ENCODE data around the gene BCAN.

The BCAN gene

DNA sequence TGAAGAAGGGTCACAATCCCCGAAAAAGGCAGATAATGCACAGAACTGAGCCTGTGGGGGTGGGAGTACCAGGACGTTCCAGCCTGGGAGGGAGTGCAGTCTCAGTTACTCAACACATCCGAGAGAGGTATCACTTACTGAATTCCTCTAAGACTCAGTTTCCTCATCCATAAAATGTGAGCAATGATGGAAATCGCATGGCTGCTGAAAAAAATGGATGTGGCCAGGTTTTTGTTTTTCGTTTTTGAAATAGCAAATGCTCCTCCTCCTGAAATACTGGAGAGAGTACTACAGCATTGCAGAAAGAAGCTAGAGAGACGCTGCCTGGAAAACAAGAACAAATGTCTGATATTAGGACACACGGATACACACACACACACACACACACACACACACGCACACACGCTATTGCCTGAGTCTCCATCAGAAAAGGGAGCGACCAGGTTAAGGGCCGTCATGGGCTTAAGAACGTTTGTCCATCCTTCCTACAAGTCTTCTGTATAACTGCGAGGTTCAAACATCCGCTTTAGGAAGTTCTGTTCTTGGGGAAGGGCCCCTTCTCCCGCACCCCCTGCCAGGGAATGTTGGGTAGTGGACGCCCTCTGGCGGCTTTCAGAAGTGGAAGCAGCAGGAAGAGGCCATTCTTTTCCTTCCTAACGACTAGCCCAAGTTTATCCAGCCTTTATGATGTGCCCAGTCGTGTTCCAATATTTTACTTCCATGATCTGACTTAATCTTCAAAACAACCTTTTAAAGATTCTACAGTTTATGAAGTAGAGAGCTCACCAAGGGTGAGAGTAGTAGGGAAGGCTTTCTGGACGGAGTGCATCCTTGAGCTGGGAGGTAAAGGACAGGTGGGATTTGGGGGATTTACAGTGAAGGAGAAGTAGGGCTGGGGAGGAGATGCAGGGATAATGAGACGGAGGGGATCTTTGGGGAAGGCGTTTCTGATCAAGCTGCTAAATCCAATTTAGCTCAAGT, 36.0 kb downstream of the BCAN start:
- DNase-seq (ENCODE audit: low read depth, low spot score) = peak; percentile 58

DNA sequence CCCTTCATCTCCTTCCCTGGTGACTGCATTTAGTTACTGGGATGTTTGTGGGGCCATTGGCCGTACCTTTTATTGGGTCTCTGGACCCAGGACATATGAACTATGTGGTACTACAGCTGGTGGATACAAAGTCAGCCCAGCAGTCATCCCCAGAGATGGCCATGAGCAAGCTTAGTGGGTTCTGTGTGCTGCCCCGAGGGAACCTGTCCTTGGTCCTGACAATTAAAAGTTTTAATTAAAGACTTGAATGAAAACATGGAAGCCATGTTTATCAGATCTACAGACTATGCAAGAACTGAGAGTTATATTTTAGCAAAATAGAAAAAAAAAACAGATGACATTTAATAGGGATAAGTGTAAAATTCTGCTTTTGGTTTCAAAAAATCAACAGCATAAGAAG, 38.1 kb downstream of the BCAN start:
- DNase-seq (ENCODE audit: low read depth, low spot score) = no peak

DNA sequence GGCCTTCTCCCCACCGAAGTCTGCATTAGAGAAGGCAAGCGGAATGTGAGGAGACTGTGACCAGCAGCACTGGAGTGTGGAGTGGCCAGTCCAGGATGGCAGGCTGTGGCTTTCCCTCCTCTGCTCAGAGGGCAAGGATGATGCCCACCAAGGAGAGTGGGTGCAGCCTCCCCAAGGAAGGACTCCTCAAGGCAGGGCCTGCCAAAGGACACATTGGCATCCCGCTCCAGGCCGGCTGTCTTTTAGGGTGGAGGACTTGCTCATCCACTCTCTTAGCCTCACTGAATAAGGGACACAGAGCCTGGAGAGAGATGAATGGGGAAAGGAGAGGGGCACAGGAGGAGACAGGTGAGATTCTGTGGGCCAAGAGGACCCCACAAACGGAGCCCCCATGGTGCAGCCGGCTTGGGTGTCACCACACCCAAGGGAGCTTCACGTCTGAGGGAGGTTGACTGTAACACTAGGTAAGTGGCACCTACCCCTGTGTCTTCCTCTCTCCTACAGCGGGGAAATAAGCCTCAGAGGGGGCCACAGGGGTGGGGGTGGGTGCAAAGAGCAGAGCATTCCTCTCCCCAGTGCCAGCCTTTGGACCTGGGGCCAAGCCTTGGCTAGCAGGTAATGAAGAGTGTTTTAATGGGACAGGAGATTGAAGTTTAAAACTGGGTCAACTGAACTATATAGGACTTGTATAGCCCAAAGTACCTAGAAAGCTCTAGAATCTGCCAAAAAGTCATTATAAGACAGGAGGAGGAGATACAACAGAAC, 39.5 kb downstream of the BCAN start:
- no peak for DNase-seq (ENCODE audit: low read depth, low spot score)

DNA sequence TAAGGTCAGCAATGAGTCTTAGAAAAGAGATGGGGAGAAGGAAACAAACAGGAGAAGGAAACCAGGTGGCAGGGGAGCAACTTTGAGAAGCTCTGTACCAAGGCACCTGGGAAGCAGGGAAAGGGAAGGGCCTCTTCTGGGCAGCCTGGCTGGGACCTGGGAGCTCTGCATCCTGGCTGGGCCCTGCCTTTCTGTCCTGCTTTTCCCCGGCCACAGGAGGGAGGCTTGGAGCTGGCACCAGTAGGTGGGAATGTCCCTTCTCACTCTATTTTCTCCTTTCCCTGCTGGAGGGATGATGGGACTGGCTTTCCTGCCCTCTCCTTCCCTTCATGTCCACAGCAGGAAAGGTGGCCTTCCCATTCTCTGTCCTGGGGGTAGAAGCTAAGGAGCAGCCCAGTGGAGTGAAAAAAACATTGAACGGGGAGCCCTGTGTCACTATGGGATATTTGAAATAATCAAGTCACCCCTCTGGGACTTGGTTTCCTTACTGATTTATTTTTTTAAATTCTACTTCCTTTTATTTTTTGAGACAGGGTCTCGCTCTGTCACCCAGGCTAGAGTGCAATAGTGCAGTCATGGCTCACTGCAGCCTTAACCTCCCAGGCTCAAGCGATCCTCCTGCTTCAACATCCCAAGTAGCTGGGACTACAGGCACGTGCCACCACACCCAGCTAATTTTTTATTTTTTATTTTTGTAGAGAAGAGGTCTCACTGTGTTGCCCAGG, 40.4 kb downstream of the BCAN start:
- no peak for DNase-seq (ENCODE audit: low read depth, low spot score)

DNA sequence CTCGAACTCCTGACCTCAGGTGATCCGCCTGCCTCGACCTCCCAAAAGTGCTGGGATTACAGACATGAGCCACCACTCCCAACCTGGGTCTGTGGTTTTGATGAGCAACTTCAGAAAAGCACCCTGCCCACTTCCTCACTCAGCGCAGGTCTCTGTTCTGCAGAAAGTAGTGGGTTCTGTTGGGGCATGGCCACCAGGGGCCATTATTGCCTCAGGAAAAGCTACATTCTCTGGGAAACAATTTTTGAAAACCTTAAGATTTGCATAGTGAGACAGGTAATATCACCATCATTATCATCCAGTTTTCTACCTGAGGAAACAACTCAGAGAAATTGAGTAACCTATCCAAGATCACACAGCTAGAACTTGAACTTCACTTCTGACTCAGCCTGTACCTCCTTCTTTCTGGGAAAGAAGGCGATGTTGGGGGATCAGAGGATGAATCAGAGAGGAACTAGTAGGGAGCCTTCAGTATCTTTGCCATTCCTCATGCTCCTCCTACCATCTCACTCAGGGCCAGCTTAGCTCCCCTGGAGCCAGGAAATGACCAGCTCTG, 42.4 kb downstream of the BCAN start:
- DNase-seq (ENCODE audit: low read depth, low spot score) = no peak

DNA sequence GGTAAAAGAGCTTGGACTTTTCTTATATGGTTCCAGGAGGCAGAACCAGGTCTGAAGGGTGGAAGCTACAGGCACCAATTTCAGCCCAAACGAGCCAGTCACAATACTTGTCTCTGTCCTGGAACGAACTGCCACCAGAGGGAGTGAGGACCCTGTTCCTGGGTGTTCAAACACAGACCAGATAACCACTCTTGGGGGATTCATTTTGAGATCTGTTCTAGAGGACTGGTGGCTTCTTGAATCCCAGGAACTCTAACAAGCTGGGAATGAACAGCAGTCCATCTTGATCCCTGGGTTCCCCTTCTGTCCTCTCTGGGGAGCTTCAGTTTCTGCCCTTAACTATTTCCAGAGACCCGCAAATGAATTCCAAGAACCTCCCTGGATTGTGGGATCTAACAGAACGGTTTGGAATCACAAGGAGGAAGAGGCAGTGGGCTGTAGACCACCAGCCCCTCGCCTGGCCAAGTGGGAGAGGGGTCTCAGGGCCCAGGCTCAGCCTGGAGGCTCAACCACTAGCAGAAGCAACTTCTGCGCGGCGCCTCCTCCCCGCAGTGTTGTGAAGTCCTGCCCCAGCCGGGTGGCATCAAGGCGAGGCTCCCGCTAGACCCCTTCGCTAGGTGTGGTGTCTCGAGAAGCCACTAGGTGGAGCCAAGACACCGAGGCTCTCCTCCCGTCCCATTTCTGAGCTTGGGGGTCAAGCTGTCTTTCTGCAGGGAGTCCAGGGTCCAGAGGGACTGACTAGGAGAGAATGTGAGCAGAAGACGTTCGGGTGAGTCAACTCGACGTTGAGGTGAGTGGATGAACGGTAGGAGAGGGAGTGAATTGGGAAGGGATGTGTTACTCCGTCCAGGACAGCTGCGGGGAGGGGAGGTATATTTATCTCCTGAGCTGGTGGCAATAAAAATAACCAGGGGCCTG, 47.4 kb downstream of the BCAN start:
- DNase-seq (ENCODE audit: low read depth, low spot score) = peak; percentile 76

DNA sequence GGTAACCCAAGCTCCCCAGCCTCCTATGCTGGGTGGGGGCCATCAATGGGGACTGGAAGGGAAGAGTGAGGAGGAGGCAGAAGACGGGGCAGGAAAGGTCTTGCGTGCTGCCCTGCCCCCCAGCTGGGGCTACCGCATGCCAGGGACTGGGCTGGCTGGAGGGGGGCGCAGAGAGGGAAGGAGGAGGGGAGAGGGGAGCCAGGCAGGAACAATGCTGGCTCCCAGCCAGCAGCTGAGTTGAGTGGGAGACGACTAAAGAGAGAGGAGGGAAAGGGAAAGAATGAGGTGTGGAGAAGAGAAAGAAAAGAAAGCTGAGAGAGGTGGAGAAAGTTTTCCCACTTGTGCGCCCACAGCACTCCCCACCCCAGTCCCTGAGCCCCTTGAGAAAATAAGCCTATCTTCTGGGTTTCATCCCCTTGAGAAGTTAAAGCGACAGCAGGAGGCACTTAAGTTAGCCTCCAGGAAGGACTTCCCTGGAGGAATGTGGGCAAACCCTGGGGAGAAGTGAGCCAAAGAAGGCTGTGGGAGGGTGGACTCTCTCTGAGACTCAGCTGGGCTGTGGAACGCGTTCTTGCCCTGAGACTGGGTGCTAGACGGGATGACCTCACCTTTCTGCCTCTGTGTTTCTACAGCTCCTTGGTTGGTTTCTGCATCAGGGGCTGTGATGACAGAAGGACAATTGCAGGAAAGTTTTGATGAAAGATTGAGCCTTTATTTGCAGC, 48.2 kb downstream of the BCAN start:
- DNase-seq (ENCODE audit: low read depth, low spot score) = no peak

DNA sequence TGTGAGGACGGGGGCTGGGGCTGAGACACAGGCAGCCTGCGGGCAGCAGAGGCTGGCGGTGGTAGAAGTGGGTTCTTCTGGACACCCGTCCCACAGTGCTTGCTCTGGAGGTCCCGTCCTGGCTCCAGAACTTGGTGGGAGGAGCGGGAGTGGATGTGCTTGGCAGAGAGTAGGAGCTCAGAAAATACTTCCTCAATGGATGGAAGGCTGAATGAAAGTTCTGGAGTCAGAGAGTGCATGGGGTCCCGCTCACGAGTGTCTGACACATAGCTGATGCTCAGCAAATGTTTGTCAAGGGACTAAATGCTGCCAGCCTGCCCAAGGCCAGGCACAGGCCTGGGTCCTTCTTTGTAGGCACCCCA, 48.7 kb downstream of the BCAN start:
- no peak for DNase-seq (ENCODE audit: low read depth, low spot score)

DNA sequence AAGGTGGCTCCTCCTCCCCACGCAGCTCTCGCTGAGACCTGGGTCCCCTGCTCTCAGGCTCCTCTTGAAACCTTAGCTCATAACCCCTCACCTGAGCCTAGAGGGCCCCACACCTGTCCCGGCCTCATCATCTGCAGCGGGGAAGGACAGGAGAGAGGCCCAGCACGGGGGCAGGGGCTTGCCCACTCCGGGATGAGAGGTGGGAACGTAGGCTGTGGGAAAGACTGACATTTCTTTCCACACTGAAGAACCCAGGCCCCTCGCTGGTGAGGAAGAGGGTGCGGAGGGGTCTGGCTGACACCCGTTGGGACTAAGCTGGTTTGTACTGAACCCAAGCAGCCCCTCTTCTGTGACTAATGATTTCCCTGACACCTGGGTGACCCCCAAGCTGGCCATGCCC, 49.3 kb downstream of the BCAN start:
- DNase-seq (ENCODE audit: low read depth, low spot score) = no peak

DNA sequence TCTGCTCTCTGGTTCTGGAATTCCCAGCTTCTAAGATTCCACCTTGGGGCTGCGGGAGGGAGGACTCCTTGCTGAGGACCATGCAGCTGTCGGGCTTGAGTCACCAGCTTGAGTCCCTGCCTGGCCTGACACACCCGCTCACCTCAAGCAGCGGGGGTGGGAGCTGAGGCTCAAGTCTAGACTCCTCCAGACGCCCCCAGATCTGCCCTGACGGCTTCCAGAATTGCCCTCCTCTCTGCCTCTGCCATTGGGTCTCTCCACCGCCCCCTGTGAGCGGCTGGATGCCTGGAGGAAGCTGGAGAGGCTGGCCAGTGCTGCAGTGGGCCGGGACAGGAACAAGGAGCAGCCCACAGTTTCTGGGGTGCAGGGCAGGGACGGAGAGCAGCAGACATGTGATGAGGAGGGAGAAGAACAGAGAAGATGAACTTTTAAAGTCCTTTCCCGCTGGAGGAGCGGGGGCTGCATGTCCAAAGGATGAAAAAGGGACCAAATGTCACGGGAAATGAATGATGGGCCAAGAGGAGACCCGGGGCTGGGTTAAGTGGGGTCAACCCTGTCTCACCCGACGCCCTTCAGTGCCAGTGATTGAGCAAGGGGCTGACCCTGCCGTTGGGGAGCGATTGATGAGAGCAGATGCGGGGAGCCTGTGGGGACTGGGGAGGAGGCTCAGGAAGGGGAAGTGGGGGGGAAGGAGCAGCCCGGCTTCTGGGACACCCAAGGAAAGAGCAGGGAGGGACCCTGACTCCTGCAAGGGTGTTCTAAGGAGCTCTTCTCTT, 49.9 kb downstream of the BCAN start:
- DNase-seq (ENCODE audit: low read depth, low spot score) = no peak

DNA sequence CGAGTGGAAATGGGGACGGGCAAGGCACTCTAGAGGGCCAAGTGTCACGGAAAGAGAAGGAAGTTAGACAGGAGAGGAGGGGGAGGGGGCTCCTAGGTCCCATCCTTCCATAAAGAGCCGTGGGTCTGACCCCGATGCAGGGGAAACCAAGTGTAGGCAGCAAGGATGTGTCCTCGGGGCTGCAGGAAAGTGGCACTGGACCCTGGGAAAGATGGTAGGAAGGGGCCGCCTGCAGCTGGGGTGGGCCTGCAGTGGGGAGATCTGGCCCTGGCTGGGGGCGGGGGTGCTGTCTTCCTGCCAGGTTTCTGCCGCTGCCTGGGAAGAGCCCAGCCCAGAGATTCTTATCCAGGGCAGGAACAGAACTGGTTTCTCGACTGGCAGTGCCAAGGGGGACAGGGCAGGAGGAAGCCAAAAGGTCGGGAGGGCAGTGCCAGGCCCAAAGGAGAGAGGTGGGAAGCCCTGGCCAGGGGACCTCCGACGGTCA, 50.6 kb downstream of the BCAN start:
- DNase-seq (ENCODE audit: low read depth, low spot score) = no peak

DNA sequence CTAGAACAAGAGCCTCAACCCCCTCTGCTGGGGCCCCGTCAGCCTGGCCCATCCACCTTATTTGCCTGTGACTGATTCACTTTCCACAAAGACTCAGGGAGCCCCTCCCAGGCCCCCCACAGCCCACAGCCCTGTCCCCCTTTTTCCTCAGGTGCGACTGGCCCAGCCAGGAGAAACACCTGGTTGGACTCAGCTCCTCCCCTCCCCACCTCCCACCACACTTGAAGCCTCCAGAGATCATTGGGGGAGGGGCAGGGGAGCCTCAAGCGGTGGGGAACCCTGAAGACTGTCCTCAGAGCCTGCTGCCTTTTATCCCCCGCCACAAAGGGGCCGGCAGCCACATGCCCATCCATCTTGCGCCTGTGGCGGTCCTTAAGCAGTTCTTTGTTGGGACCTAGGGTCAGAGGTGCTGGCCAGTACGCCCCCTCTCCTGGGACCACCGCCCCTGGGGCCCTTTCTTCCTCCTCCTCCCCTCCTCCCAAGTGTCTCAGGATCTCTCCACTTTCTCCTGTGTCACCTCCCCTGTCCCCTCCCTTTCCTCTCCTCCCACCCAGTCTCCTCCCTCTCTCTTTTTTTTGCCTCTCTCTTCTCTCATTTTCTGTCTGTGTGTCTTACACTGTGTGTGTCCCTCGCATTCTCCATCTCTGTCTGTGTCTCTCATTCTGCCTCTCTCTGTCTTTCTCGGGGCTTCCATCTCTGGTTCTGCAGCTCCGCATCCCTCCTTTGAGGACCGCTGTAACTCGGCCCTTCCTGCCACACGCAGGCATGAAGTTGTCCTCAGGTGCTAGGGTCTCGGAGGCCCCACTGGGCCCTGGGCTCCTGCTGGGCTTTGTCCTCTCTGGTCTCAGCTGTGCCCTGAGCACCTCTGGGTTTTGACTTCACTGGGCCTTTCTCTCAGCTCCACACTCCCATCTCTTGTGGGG, 51.3 kb downstream of the BCAN start:
- DNase-seq (ENCODE audit: low read depth, low spot score) = no peak

DNA sequence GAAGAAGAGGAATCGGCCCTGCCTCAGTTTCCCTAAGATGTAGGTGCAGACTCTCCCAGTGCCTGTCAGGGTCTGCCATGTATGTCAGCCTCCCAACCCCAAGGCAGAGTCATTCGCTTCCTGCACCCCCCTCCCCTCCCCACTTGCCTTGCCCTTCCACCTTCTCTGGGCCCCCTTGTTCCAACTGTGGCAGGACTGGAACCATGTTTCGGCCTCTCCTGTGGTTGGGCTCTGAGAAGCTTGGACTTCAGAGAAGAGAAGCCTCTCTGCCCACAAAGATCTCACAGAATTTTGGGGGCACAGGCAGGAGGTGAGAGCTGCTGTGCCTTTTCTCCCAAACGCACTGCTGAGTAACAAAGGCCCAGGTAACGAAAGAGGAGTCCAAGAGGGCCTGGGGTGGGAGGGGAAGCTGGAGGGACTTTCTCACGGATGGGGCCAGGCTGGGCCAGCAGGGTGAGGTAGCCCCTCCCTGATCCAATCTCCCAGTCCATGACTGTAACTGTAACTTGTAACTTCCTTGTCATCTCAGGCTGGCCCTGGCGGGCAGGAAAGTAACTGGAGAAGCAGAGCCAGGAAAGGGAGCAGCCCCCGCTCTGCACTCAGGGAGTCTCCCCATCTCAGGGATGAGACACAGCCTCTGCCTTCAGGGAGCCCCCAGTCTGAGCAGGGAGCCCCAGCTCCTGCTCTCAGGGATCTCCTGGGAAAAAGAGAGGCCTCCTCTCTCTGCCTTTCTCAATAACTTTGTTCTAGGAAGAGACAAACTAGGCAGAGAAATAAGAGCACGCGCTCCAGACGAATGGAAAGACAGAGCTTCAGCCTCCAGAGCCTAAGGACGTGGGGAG, 52.2 kb downstream of the BCAN start:
- DNase-seq (ENCODE audit: low read depth, low spot score) = no peak

DNA sequence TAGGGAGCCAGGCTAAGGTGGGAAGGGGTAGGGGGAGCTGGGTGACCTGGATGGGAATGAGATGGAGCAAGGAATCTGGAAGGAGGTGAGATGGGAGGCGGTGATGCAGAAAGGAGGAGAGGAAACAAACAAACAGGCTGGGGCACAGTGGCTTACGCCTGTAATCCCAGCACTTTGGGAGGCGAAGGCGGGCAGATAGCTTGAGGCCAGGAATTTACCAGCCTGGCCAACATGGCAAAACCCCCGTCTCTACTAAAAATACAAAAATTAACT, 52.7 kb downstream of the BCAN start:
- DNase-seq (ENCODE audit: low read depth, low spot score) = no peak

DNA sequence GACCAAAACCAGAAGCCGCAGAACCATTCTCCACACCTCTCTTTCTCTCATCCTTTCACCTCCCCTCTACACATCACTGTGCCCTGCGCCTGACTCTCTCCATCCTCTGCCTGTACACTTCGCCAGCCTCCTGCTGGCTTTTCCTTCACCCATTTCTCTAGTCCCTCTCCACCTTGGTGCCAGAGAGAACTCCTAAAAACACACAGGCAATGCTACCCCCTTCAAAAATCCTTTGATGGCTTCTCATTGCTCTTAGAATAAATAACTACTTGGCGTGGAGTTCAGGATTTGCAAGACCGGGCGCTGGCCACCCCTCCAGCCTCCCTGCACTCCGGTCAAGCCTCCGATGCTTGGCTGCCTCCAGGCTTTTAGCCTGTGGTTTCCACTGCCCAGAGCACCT, 54.8 kb downstream of the BCAN start:
- DNase-seq (ENCODE audit: low read depth, low spot score) = no peak

DNA sequence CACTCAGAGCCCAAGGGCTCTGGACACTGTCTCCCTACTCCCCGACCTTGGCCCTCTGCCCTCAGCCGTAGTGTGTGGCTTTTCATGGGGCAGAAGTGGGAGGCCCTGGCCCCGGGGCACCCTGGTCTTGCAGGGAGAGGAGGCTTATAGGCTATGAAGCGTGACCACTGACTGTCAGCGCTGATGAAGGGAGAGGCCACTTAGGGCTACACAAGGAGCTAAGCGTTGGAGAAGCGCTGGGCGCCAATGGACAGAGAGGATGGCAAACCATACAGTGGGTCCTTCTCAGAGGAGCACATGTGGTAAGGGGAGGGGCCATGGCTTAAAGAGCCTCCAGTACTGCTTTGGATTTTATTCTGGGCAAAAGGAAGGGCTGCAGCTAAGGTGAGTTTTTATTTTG, 55.6 kb downstream of the BCAN start:
- DNase-seq (ENCODE audit: low read depth, low spot score) = no peak

DNA sequence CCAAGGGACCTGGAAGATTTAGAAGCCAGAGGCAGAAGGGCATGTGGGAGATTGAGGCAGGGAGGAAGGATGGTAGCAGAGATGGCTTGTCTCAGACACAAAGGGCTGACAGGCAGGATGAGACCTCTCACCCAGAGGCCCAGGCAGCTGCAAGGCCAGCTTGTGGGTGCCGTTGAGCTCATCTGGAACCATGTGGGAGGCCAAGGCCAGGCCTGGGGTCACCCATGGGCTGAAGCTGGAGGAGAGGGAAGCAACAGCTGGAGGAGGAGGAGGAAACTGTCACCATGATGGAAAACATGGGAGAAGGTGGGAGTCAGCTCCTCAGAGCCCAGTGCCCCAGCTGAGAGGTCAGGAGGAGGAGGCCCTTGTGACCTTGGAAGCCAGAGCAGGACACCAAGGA, 57.1 kb downstream of the BCAN start:
- DNase-seq (ENCODE audit: low read depth, low spot score) = no peak

Measured in brain pericyte (primary cell).